GM21825 (cell line): ENCODE measurements around the gene OTC.

Experiments used
- ATAC-seq: cut with Tn5 transposase; IDR thresholded peaks from one replicate; pipeline ENCODE4 v1.9.1; 2021; ENCODE audit warnings: mild to moderate bottlenecking, moderate library complexity; ENCODE audit not compliant: unreplicated experiment

Gene OTC

DNA sequence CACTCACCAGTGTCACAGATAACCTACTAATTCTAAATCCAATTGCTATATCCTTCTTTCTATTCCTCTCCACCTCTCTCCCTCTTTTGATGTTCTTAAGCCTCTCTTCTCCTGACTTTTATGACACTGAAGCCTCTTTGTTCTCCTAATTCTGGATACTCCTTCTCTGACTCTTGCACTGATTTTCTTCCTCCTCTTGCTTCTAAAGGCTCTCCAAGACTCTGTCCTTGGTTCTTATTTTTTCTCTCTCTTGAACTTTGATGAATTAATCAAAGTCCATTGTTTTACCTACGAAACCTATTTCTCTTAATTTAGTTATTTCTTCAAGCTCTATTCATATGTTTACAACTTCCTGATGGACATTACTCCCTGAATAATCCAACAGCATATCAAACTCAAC is 113.3 kb downstream of the OTC start:
- no peak for ATAC-seq

DNA sequence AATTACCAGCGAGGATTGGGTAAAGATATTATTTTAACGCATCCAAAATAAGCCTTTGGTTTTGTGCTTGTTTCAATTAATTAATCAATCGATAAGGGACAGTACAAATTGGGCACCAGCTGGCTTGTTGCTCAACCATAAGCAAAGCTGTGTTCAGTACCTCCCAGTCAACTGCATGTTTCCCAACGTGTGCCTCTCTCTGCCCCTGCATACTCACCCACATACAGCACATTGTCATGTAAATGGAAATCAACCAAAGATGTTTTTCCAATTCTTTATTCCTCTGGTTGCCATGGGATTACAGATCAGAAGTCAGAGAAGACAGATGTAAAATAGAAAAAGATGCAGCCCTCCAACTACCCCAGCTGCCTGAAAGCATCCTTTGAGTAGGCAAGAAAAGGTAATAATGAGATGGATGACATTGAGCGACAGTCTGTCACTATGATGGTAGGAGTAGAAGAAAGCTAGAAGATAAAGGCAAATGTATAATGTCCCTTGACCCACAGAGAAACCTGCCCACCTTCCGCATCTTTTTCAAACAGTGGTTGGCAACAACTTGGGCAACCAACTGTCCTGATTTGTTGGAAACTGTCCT is 116.3 kb downstream of the OTC start:
- ATAC-seq: no peak
